ENCODE measurements around the gene SLC7A7.
"Not testable (repeated sequence)": the region's sequence is repeated elsewhere in the genome, so short reads cannot be mapped to it uniquely, and the experiment has no call there.

Gene SLC7A7

GRCh38 chr14:22830443-22831010 lies 15.3 kb upstream of the SLC7A7 start:
- H3K27me3 ChIP-seq = no peaks in the 10 kb centered on the region
- no peak for TF ChIP-seq CTCF (IDR thresholded peaks at IDR 0.05)
- H3K36me3 ChIP-seq = peaks cover 11 to 21% (median 12%) of the 10 kb centered on the region in 3 donors
- DNase-seq = no peak
- peak overlapping the region; percentile 67 to 90 for H3K4me3 ChIP-seq
- intact Hi-C loops (cut with DNase I; ENCODE audit: low total_unique reads) = loop anchor here (10.0 kb wide), 1 partner anchor 66 kb away; the partner anchor contains the start of gene OXA1L
- H3K27ac ChIP-seq = peak overlapping the region; percentile 77 to 81
- H3K4me1 ChIP-seq = peaks cover 0 to 10% (median 9%) of the 10 kb centered on the region in 4 donors
- no peaks in the 10 kb centered on the region for H3K9me3 ChIP-seq

GRCh38 chr14:22829661-22830442 lies 14.6 kb upstream of the SLC7A7 start, which contains the start of gene MRPL52:
MRPL52 (plus strand) TSS chr14:22829887; CDS start chr14:22829913, 26 bp downstream.
- H3K9me3 ChIP-seq = no peaks in the 10 kb centered on the region
- H3K4me1 ChIP-seq = peaks cover 0 to 10% (median 9%) of the 10 kb centered on the region in 4 donors
- H3K27me3 ChIP-seq = no peaks in the 10 kb centered on the region
- peak within 1 kb of the TSS; percentile 77 to 81 for H3K27ac ChIP-seq
- H3K36me3 ChIP-seq = peaks cover 11 to 17% (median 12%) of the 10 kb centered on the region in 3 donors
- peak; percentile 90 to 94 for DNase-seq
- no peak for TF ChIP-seq CTCF (IDR thresholded peaks at IDR 0.05)
- H3K4me3 ChIP-seq = peak within 1 kb of the TSS; percentile 67 to 90
- intact Hi-C loops (cut with DNase I; ENCODE audit: low total_unique reads) = loop anchor here (5.0 to 10.0 kb wide), 3 partner anchors 37 to 265 kb away; partner anchors contain the start of gene OXA1L

GRCh38 chr14:22829076-22829660 lies 13.9 kb upstream of the SLC7A7 start:
- Histone ChIP-seq H3K4me3 (peak overlapping the region; percentile 67 to 90), H3K27ac (peak overlapping the region; percentile 77 to 81)
- DNase-seq, H3K27me3 ChIP-seq, H3K36me3 ChIP-seq, H3K9me3 ChIP-seq, H3K4me1 ChIP-seq: not testable (repeated sequence)
- intact Hi-C loops (cut with DNase I; ENCODE audit: low total_unique reads) = loop anchor here (5.0 to 10.0 kb wide), 2 partner anchors 38 to 264 kb away; no protein-coding TSS in a partner anchor

- intact Hi-C loops (cut with DNase I; ENCODE audit: low total_unique reads) = loop anchor here (5.0 to 10.0 kb wide), 2 partner anchors 42 to 260 kb away; no protein-coding TSS in a partner anchor
- no peak overlapping the region for H3K4me3 ChIP-seq
- no peaks in the 10 kb centered on the region for H3K27me3 ChIP-seq
- no peak overlapping the region for H3K27ac ChIP-seq
- no peak for DNase-seq
- H3K36me3 ChIP-seq = no peaks in the 10 kb centered on the region
- H3K9me3 ChIP-seq = no peaks in the 10 kb centered on the region
- H3K4me1 ChIP-seq = peaks cover 0 to 22% (median 17%) of the 10 kb centered on the region in 4 donors
- TF ChIP-seq CTCF (IDR thresholded peaks at IDR 0.05) = no peak
Observed at GRCh38 chr14:22824711-22825359, 9.6 kb upstream of the SLC7A7 start.

GRCh38 chr14:22822571-22823098 lies 7.4 kb upstream of the SLC7A7 start:
- TF ChIP-seq CTCF (IDR thresholded peaks at IDR 0.05) = peak; percentile 80 to 82
- intact Hi-C loops (cut with DNase I; ENCODE audit: low total_unique reads) = loop anchor here (10.0 kb wide), 1 partner anchor 258 kb away; no protein-coding TSS in a partner anchor
- peak; percentile 76 to 87 for DNase-seq
- Histone ChIP-seq H3K36me3 (no peaks in the 10 kb centered on the region), H3K4me3 (peak overlapping the region; percentile 46 to 58), H3K9me3 (no peaks in the 10 kb centered on the region), H3K27me3 (no peaks in the 10 kb centered on the region), H3K4me1 (peaks cover 0 to 43% (median 32%) of the 10 kb centered on the region in 4 donors), H3K27ac (peak overlapping the region; percentile 69 to 73)
